CD4-positive, alpha-beta memory T cell (primary cell): ENCODE results near the gene MUC4. TPM values are rescaled to one million over a fixed set of nuclear protein-coding genes. Genes with fewer than 3 reads are reported as not detected.

ENCODE experiments used
- CTCF ChIA-PET: fragments of 350-600 bp; sonication (Branson Sonifier 250); formaldehyde crosslinking; loops from one replicate; lab custom pipeline; 2021; ENCODE audit warnings: inconsistent platforms; ENCODE audit not compliant: partially characterized antibody; lab: Charles Lee
- POLR2A ChIA-PET: fragments of 350-600 bp; sonication (Branson Sonifier 250); formaldehyde crosslinking; loops from one replicate; lab custom pipeline; 2021; ENCODE audit not compliant: partially characterized antibody; lab: Charles Lee
- DNase-seq, 5 donors: peaks; one replicate each; pipeline versions ENCODE4 v3.0.0 to v3.0.0-alpha.2; 2020 to 2022; ENCODE audit warnings: mixed read lengths in 1 of 5
- H3K27ac ChIP-seq: one replicate; pipeline ENCODE4 v1.7.0; 2013; ENCODE audit warnings: low read depth, low read length
- H3K27me3 ChIP-seq: 2 replicates; pipeline ENCODE4 v1.7.0; 2013; ENCODE audit warnings: mild to moderate bottlenecking, low read length, moderate library complexity; ENCODE audit not compliant: insufficient read depth
- H3K36me3 ChIP-seq: 2 replicates; pipeline ENCODE4 v1.7.0; 2013; ENCODE audit warnings: mild to moderate bottlenecking, low read length, moderate library complexity; ENCODE audit not compliant: insufficient read depth
- H3K4me1 ChIP-seq: 2 replicates; pipeline ENCODE4 v1.7.0; 2013; ENCODE audit warnings: mild to moderate bottlenecking, low read length, moderate library complexity; ENCODE audit not compliant: insufficient read depth
- H3K4me3 ChIP-seq, 2 donors: one replicate each; pipeline ENCODE4 v1.7.0; 2013; ENCODE audit warnings: low read length in 2 of 2, mild to moderate bottlenecking in 1 of 2
- H3K9me3 ChIP-seq, 2 donors: one replicate each; pipeline ENCODE4 v1.7.0; 2013; ENCODE audit warnings: low read length in 2 of 2, control low read depth in 1 of 2; ENCODE audit not compliant: control insufficient read depth in 1 of 2
- H3K27ac Mint-ChIP-seq, 7 donors: one replicate each; pipeline ENCODE4 v1.8.0; 2020 to 2021; ENCODE audit warnings: mixed read lengths in 7 of 7, mild to moderate bottlenecking in 6 of 7, inconsistent platforms in 3 of 7, moderate library complexity in 3 of 7
- H3K27me3 Mint-ChIP-seq, 2 donors: one replicate each; pipeline ENCODE4 v1.8.0; 2020 to 2021; ENCODE audit warnings: mixed read lengths in 2 of 2
- H3K36me3 Mint-ChIP-seq, 2 donors: one replicate each; pipeline ENCODE4 v1.8.0; 2020 to 2021; ENCODE audit warnings: mixed read lengths in 2 of 2, inconsistent platforms in 1 of 2, mild to moderate bottlenecking in 1 of 2
- H3K4me1 Mint-ChIP-seq, 4 donors: one replicate each; pipeline ENCODE4 v1.8.0; 2020 to 2021; ENCODE audit warnings: mixed read lengths in 4 of 4, mild to moderate bottlenecking in 1 of 4
- H3K4me3 Mint-ChIP-seq, 8 donors: one replicate each; pipeline ENCODE4 v1.8.0; 2020 to 2021; ENCODE audit warnings: mixed read lengths in 8 of 8, mild to moderate bottlenecking in 7 of 8, moderate library complexity in 6 of 8, inconsistent platforms in 3 of 8
- H3K9me3 Mint-ChIP-seq, 8 donors: one replicate each; pipeline ENCODE4 v1.8.0; 2020 to 2021; ENCODE audit warnings: mixed read lengths in 8 of 8, mild to moderate bottlenecking in 5 of 8, inconsistent platforms in 3 of 8, moderate library complexity in 1 of 8
- intact Hi-C: fragments of 100-400 bp; cut with micrococcal nuclease; formaldehyde crosslinking; loops from one replicate; pipeline ENCODE4 v1.15.1; 2023
- microRNA-seq: library from miRNA; unstranded; fragments of <30 nt; microRNA quantifications from one replicate; pipeline ENCODE4 v1.2.0, GENCODE V29; 2021; ENCODE audit warnings: borderline replicate concordance, borderline number of aligned reads, borderline microRNAs expressed, mixed read lengths
- polyA plus RNA-seq, 2 donors: library from polyadenylated mRNA; unstranded; fragments of 300-500 nt; fragmentation: Illumina TruSeq; gene quantifications; one replicate each; pipeline ENCODE4 v1.2.3, GENCODE V29; 2021
- total RNA-seq, 2 experiments: library from RNA; stranded (reverse); gene quantifications; one replicate each; pipeline ENCODE4 v1.2.3, GENCODE V29; 2021

Gene MUC4
- total and polyA plus RNA-seq, 4 experiments from 2014 or later: not detected

GRCh38 chr3:195699860-195700259 lies 111.9 kb downstream of the MUC4 start:
- intact Hi-C loops: no loop called here
- Mint-ChIP-seq H3K4me1 (peaks cover 6 to 10% (median 9%) of the 10 kb centered on the region in 4 donors), H3K4me3 (no peak overlapping the region), H3K9me3 (no peaks in the 10 kb centered on the region), H3K27me3 (no peaks in the 10 kb centered on the region), H3K27ac (peak overlapping the region in 4 of 7 donors; percentile 3 to 70 (median 48)), H3K36me3 (peaks cover 17 to 22% of the 10 kb centered on the region in 2 donors)
- Histone ChIP-seq H3K4me1 (no peaks in the 10 kb centered on the region), H3K27ac (no peak overlapping the region), H3K4me3 (no peak overlapping the region), H3K27me3 (no peaks in the 10 kb centered on the region), H3K9me3 (no peaks in the 10 kb centered on the region), H3K36me3 (no peaks in the 10 kb centered on the region)
- ChIA-PET CTCF (no interaction called here), POLR2A (no interaction called here)
- no peak for DNase-seq

- intact Hi-C loops: no loop called here
- Mint-ChIP-seq H3K36me3 (peaks cover 17 to 22% of the 10 kb centered on the region in 2 donors), H3K27ac (peak overlapping the region in 4 of 7 donors; percentile 3 to 70 (median 39)), H3K4me1 (peaks cover 6 to 10% (median 9%) of the 10 kb centered on the region in 4 donors), H3K27me3 (no peaks in the 10 kb centered on the region), H3K4me3 (no peak overlapping the region), H3K9me3 (no peaks in the 10 kb centered on the region)
- ChIA-PET POLR2A (no interaction called here), CTCF (no interaction called here)
- no peak for DNase-seq
- Histone ChIP-seq H3K27ac (no peak overlapping the region), H3K36me3 (no peaks in the 10 kb centered on the region), H3K27me3 (no peaks in the 10 kb centered on the region), H3K4me3 (no peak overlapping the region), H3K9me3 (no peaks in the 10 kb centered on the region), H3K4me1 (no peaks in the 10 kb centered on the region)
Observed at GRCh38 chr3:195699388-195699771, 112.3 kb downstream of the MUC4 start.

- H3K27ac Mint-ChIP-seq: peak overlapping the region in 5 of 7 donors; percentile 1 to 20 (median 14)
- Histone ChIP-seq H3K4me1 (no peaks in the 10 kb centered on the region), H3K4me3 (no peak overlapping the region), H3K36me3 (peaks cover 2% of the 10 kb centered on the region), H3K27me3 (no peaks in the 10 kb centered on the region), H3K27ac (no peak overlapping the region), H3K9me3 (no peaks in the 10 kb centered on the region)
- peaks cover 21 to 28% of the 10 kb centered on the region in 2 donors for H3K36me3 Mint-ChIP-seq
- no peaks in the 10 kb centered on the region for H3K27me3 Mint-ChIP-seq
- intact Hi-C loops: no loop called here
- DNase-seq: no peak
- H3K9me3 Mint-ChIP-seq: no peaks in the 10 kb centered on the region
- ChIA-PET CTCF (no interaction called here), POLR2A (no interaction called here)
- H3K4me1 Mint-ChIP-seq: peaks cover 6 to 10% (median 9%) of the 10 kb centered on the region in 4 donors
- no peak overlapping the region for H3K4me3 Mint-ChIP-seq
Observed at GRCh38 chr3:195698647-195699387, 112.9 kb downstream of the MUC4 start.

GRCh38 chr3:195698325-195698646 lies 113.4 kb downstream of the MUC4 start:
- Mint-ChIP-seq H3K27ac (peak overlapping the region in 2 of 7 donors; percentile 9 to 19), H3K4me3 (no peak overlapping the region), H3K36me3 (peaks cover 23 to 32% of the 10 kb centered on the region in 2 donors), H3K4me1 (peaks cover 6 to 10% (median 9%) of the 10 kb centered on the region in 4 donors), H3K27me3 (no peaks in the 10 kb centered on the region), H3K9me3 (no peaks in the 10 kb centered on the region)
- CTCF ChIA-PET: no interaction called here
- no peak for DNase-seq
- H3K36me3 ChIP-seq: peaks cover 4% of the 10 kb centered on the region
- H3K9me3 ChIP-seq: no peaks in the 10 kb centered on the region
- intact Hi-C loops: no loop called here
- POLR2A ChIA-PET: no interaction called here
- no peaks in the 10 kb centered on the region for H3K4me1 ChIP-seq
- H3K27ac ChIP-seq: no peak overlapping the region
- H3K27me3 ChIP-seq: no peaks in the 10 kb centered on the region
- no peak overlapping the region for H3K4me3 ChIP-seq

- ChIA-PET POLR2A (no interaction called here), CTCF (no interaction called here)
- Mint-ChIP-seq H3K36me3 (peaks cover 27 to 37% of the 10 kb centered on the region in 2 donors), H3K27me3 (no peaks in the 10 kb centered on the region), H3K9me3 (no peaks in the 10 kb centered on the region), H3K4me3 (no peak overlapping the region), H3K4me1 (peaks cover 6 to 10% (median 9%) of the 10 kb centered on the region in 4 donors), H3K27ac (peak overlapping the region in 4 of 7 donors; percentile 2 to 34 (median 14))
- H3K9me3 ChIP-seq: no peaks in the 10 kb centered on the region
- peaks cover 4% of the 10 kb centered on the region for H3K36me3 ChIP-seq
- DNase-seq: no peak
- no peaks in the 10 kb centered on the region for H3K27me3 ChIP-seq
- no peak overlapping the region for H3K27ac ChIP-seq
- intact Hi-C loops: no loop called here
- H3K4me1 ChIP-seq: no peaks in the 10 kb centered on the region
- no peak overlapping the region for H3K4me3 ChIP-seq
Observed at GRCh38 chr3:195697582-195698324, 114.0 kb downstream of the MUC4 start.

Small RNA genes lying within 50 kb of the gene (microRNA-seq; reads per million reads assigned to microRNA genes)
- not detected for gene MIR570

Other genes with a start within 250 kb of the MUC4 start
- not detected for gene APOD, start 228.0 kb downstream of the MUC4 start, total RNA-seq
- gene APOD, start 228.0 kb downstream of the MUC4 start, polyA plus RNA-seq: not detected
- gene MUC20, start 91.0 kb downstream of the MUC4 start, total RNA-seq: 10 to 100 TPM in 1 of 2 experiments, 1 to 10 TPM in 1; 9.9 to 12.5 TPM
- gene MUC20, start 91.0 kb downstream of the MUC4 start, polyA plus RNA-seq: under 1 TPM; 0.54 to 0.70 TPM
- 100 to 1,000 TPM; 136 to 164 TPM for gene TNK2, start 96.6 kb upstream of the MUC4 start, total RNA-seq
- 1 to 10 TPM in 1 of 2 donors, under 1 TPM in 1; 0.18 to 3.4 TPM for gene TNK2, start 96.6 kb upstream of the MUC4 start, polyA plus RNA-seq